Activated CD8-positive, alpha-beta T cell treated with anti-CD3 and anti-CD28 coated beads for 36 hours (primary cell): ENCODE results near the gene CACNA1S. TPM values are rescaled to one million over a fixed set of nuclear protein-coding genes. Genes with fewer than 3 reads are reported as not detected.

Experiments used
- ATAC-seq: fragments of 200-7000 bp; cut with Tn5 transposase; one replicate; pipeline ENCODE4 v1.10.0; 2021; ENCODE audit warnings: mild to moderate bottlenecking, moderate library complexity
- CTCF ChIA-PET: fragments of 350-600 bp; sonication (Branson Sonifier 250); formaldehyde crosslinking; loops from one replicate; lab custom pipeline; 2021; ENCODE audit warnings: antibody characterized with exemption; lab: Charles Lee
- POLR2A ChIA-PET: fragments of 350-600 bp; sonication (Branson Sonifier 250); formaldehyde crosslinking; loops from one replicate; lab custom pipeline; 2021; ENCODE audit warnings: antibody characterized with exemption; lab: Charles Lee
- DNase-seq: peaks from one replicate; pipeline ENCODE4 v3.0.0-alpha.2; 2020
- H3K27ac Mint-ChIP-seq: one replicate; pipeline ENCODE4 v1.8.0; 2021; ENCODE audit warnings: mild to moderate bottlenecking, mixed read lengths
- H3K27me3 Mint-ChIP-seq: one replicate; pipeline ENCODE4 v1.8.0; 2021; ENCODE audit warnings: mixed read lengths
- H3K36me3 Mint-ChIP-seq: one replicate; pipeline ENCODE4 v1.8.0; 2021; ENCODE audit warnings: low read depth, mixed read lengths
- H3K4me1 Mint-ChIP-seq: one replicate; pipeline ENCODE4 v1.8.0; 2021; ENCODE audit warnings: low read depth, mixed read lengths
- H3K4me3 Mint-ChIP-seq: one replicate; pipeline ENCODE4 v1.8.0; 2021; ENCODE audit warnings: mild to moderate bottlenecking, moderate library complexity, mixed read lengths
- H3K9me3 Mint-ChIP-seq: one replicate; pipeline ENCODE4 v1.8.0; 2021; ENCODE audit warnings: mixed read lengths
- intact Hi-C: fragments of 100-400 bp; cut with micrococcal nuclease; formaldehyde crosslinking; loops from one replicate; pipeline ENCODE4 v1.10.0; 2022
- total RNA-seq, 2 experiments: library from RNA; stranded (reverse); gene quantifications; one replicate each; pipeline ENCODE4 v1.2.3, GENCODE V29; 2021
- TF ChIP-seq, protein P1 (sequence below): fragments of 200-600 bp; IDR thresholded peaks from one replicate; pipeline ENCODE4 v1.8.0; 2022; ENCODE audit warnings: antibody characterized with exemption, mild to moderate bottlenecking

The CACNA1S gene
- total RNA-seq, 2 experiments from 2014 or later = not detected

GRCh38 chr1:201059401-201059800 lies 52.8 kb downstream of the CACNA1S start:
- ChIA-PET CTCF (interaction anchor here (1.0 to 1.4 kb wide), 2 partner anchors 17 to 87 kb away, joined by 3 to 7 read pairs; no protein-coding TSS in a partner anchor), POLR2A (no interaction called here)
- Mint-ChIP-seq H3K4me3 (no peak overlapping the region), H3K9me3 (no peaks in the 10 kb centered on the region), H3K27ac (no peak overlapping the region), H3K4me1 (peaks cover 11% of the 10 kb centered on the region), H3K36me3 (no peaks in the 10 kb centered on the region), H3K27me3 (no peaks in the 10 kb centered on the region)
- TF ChIP-seq, protein P1, sequence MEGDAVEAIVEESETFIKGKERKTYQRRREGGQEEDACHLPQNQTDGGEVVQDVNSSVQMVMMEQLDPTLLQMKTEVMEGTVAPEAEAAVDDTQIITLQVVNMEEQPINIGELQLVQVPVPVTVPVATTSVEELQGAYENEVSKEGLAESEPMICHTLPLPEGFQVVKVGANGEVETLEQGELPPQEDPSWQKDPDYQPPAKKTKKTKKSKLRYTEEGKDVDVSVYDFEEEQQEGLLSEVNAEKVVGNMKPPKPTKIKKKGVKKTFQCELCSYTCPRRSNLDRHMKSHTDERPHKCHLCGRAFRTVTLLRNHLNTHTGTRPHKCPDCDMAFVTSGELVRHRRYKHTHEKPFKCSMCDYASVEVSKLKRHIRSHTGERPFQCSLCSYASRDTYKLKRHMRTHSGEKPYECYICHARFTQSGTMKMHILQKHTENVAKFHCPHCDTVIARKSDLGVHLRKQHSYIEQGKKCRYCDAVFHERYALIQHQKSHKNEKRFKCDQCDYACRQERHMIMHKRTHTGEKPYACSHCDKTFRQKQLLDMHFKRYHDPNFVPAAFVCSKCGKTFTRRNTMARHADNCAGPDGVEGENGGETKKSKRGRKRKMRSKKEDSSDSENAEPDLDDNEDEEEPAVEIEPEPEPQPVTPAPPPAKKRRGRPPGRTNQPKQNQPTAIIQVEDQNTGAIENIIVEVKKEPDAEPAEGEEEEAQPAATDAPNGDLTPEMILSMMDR = no peak
- intact Hi-C loops = no loop called here
- DNase-seq (no peak), ATAC-seq (no peak)

DNA sequence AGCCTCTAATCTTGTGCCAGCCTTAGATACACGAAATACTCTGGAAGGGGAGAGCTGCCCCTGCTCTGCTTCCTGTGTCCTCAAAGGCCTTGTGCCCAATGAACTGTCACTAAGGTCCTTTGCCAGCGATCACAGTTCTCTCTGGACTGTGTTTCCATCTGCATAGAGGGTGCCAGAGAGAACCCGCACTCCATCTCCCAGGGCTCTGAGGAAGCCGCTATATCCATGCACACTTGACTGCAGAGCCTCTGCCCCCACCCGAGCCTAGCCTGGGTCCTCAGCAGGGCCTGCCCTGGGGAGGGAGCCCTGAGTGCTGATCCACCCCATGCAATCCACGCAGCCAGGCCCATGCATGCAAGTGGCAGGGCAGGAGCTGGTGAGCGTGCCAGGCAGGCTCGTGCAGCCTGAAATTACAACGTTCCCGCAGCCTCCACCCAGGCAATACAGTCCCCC lies 58.1 kb downstream of the CACNA1S start:
- H3K4me1 Mint-ChIP-seq = peaks cover 14% of the 10 kb centered on the region
- DNase-seq (no peak), ATAC-seq (no peak)
- H3K36me3 Mint-ChIP-seq = no peaks in the 10 kb centered on the region
- no peak overlapping the region for H3K27ac Mint-ChIP-seq
- no peaks in the 10 kb centered on the region for H3K27me3 Mint-ChIP-seq
- POLR2A ChIA-PET = interaction anchor here (1.1 kb wide), 1 partner anchor 89 kb away, joined by 3 read pairs; no protein-coding TSS in a partner anchor
- TF ChIP-seq, protein P1 = no peak
- CTCF ChIA-PET = interaction anchor here (1.2 to 1.3 kb wide), 2 partner anchors 11 to 82 kb away, joined by 3 to 4 read pairs; no protein-coding TSS in a partner anchor
- H3K9me3 Mint-ChIP-seq = no peaks in the 10 kb centered on the region
- intact Hi-C loops = no loop called here
- H3K4me3 Mint-ChIP-seq = no peak overlapping the region

- H3K36me3 Mint-ChIP-seq = no peaks in the 10 kb centered on the region
- H3K27me3 Mint-ChIP-seq = no peaks in the 10 kb centered on the region
- CTCF ChIA-PET = interaction anchor here (1.2 to 1.3 kb wide), 2 partner anchors 12 to 82 kb away, joined by 3 to 4 read pairs; no protein-coding TSS in a partner anchor
- peaks cover 14% of the 10 kb centered on the region for H3K4me1 Mint-ChIP-seq
- intact Hi-C loops = no loop called here
- no peak for ATAC-seq
- H3K4me3 Mint-ChIP-seq = no peak overlapping the region
- no peaks in the 10 kb centered on the region for H3K9me3 Mint-ChIP-seq
- no peak for DNase-seq
- POLR2A ChIA-PET = interaction anchor here (1.1 kb wide), 1 partner anchor 88 kb away, joined by 3 read pairs; no protein-coding TSS in a partner anchor
- TF ChIP-seq, protein P1 = no peak
- no peak overlapping the region for H3K27ac Mint-ChIP-seq
Measured at GRCh38 chr1:201053155-201053860, 58.9 kb downstream of the CACNA1S start.

GRCh38 chr1:201051399-201051798 lies 60.8 kb downstream of the CACNA1S start:
- ChIA-PET POLR2A (no interaction called here), CTCF (interaction anchor here (0.7 to 18.3 kb wide), 6 partner anchors 9 to 77 kb away, joined by 3 to 363 read pairs (median 4); no protein-coding TSS in a partner anchor)
- H3K4me3 Mint-ChIP-seq = no peak overlapping the region
- DNase-seq (peak; percentile 57), ATAC-seq (peak; percentile 84)
- no peaks in the 10 kb centered on the region for H3K9me3 Mint-ChIP-seq
- H3K27me3 Mint-ChIP-seq = no peaks in the 10 kb centered on the region
- H3K4me1 Mint-ChIP-seq = peaks cover 3% of the 10 kb centered on the region
- no peaks in the 10 kb centered on the region for H3K36me3 Mint-ChIP-seq
- intact Hi-C loops = no loop called here
- no peak overlapping the region for H3K27ac Mint-ChIP-seq
- TF ChIP-seq, protein P1 = no peak
